Trophoblast cell (in vitro differentiated cells and primary cell): ENCODE data around the gene KMT2C.

Experiments used
- DNase-seq, 2 donors: peaks; one replicate each; pipeline ENCODE4 v3.0.0-alpha.2; 2016
- H2AFZ ChIP-seq: 2 replicates; pipeline ENCODE4 v1.6.1; 2013; ENCODE audit warnings: low read length, moderate library complexity, mild to moderate bottlenecking; ENCODE audit not compliant: insufficient read depth, poor library complexity
- H2AK5ac ChIP-seq: 2 replicates; pipeline ENCODE4 v1.6.1; 2013; ENCODE audit warnings: mild to moderate bottlenecking, low read length
- H2BK120ac ChIP-seq: 2 replicates; pipeline ENCODE4 v1.6.1; 2013; ENCODE audit warnings: low read length, mild to moderate bottlenecking, moderate library complexity; ENCODE audit not compliant: insufficient read depth, poor library complexity
- H2BK12ac ChIP-seq: 2 replicates; pipeline ENCODE4 v1.6.1; 2013; ENCODE audit warnings: mild to moderate bottlenecking, low read length, moderate library complexity
- H2BK5ac ChIP-seq: 2 replicates; pipeline ENCODE4 v1.6.1; 2013; ENCODE audit warnings: low read length, low read depth, moderate library complexity, mild to moderate bottlenecking; ENCODE audit not compliant: poor library complexity
- H3K14ac ChIP-seq: 2 replicates; pipeline ENCODE4 v1.6.1; 2013; ENCODE audit warnings: mild to moderate bottlenecking, low read length
- H3K18ac ChIP-seq: 2 replicates; pipeline ENCODE4 v1.6.1; 2013; ENCODE audit warnings: mild to moderate bottlenecking, low read length
- H3K23ac ChIP-seq: 2 replicates; pipeline ENCODE4 v1.6.1; 2013; ENCODE audit warnings: low read length
- H3K27ac ChIP-seq: 2 replicates; pipeline ENCODE4 v1.5.1; 2013; ENCODE audit warnings: low read depth, mild to moderate bottlenecking, inconsistent platforms, low read length, moderate library complexity
- H3K27me3 ChIP-seq: 2 replicates; pipeline ENCODE4 v1.6.1; 2013; ENCODE audit warnings: inconsistent platforms, mild to moderate bottlenecking, low read length, moderate library complexity; ENCODE audit not compliant: insufficient read depth
- H3K36me3 ChIP-seq, 2 experiments: 1 replicate in 1 of 2; 2 replicates in 1 of 2; pipeline ENCODE4 v1.6.1; 2013; ENCODE audit warnings: low read length in 2 of 2, mild to moderate bottlenecking in 2 of 2, moderate library complexity in 1 of 2; ENCODE audit not compliant: insufficient read depth in 2 of 2, control insufficient read depth in 1 of 2
- H3K4ac ChIP-seq: 2 replicates; pipeline ENCODE4 v1.6.1; 2013; ENCODE audit warnings: low read depth, mild to moderate bottlenecking, low read length, moderate library complexity
- H3K4me1 ChIP-seq, 2 experiments: 1 replicate in 1 of 2; 2 replicates in 1 of 2; pipeline ENCODE4 v1.6.1; 2013; ENCODE audit warnings: low read length in 2 of 2, mild to moderate bottlenecking in 2 of 2, moderate library complexity in 1 of 2; ENCODE audit not compliant: insufficient read depth in 2 of 2, control insufficient read depth in 1 of 2
- H3K4me2 ChIP-seq: 2 replicates; pipeline ENCODE4 v1.6.1; 2013; ENCODE audit warnings: inconsistent platforms, mild to moderate bottlenecking, low read length, moderate library complexity
- H3K4me3 ChIP-seq: 2 replicates; pipeline ENCODE4 v1.5.1; 2013; ENCODE audit warnings: mild to moderate bottlenecking, low read depth, low read length, inconsistent platforms
- H3K79me1 ChIP-seq: one replicate; pipeline ENCODE4 v1.6.1; 2013; ENCODE audit warnings: low read length
- H3K79me2 ChIP-seq: 2 replicates; pipeline ENCODE4 v1.6.1; 2013; ENCODE audit warnings: low read length, mild to moderate bottlenecking; ENCODE audit not compliant: control insufficient read depth, insufficient read depth, poor library complexity
- H3K9ac ChIP-seq: 2 replicates; pipeline ENCODE4 v1.6.1; 2013; ENCODE audit warnings: mild to moderate bottlenecking, low read length
- H3K9me3 ChIP-seq: 2 replicates; pipeline ENCODE4 v1.6.1; 2013; ENCODE audit warnings: low read depth, mild to moderate bottlenecking, control low read depth, inconsistent platforms, low read length; ENCODE audit not compliant: insufficient read depth
- H4K12ac ChIP-seq: 2 replicates; pipeline ENCODE4 v1.6.1; 2013; ENCODE audit warnings: low read depth, mild to moderate bottlenecking, low read length, moderate library complexity
- H4K8ac ChIP-seq: 2 replicates; pipeline ENCODE4 v1.6.1; 2013; ENCODE audit warnings: low read depth, mild to moderate bottlenecking, low read length, moderate library complexity
- H4K91ac ChIP-seq: one replicate; pipeline ENCODE4 v1.6.1; 2013; ENCODE audit warnings: low read depth, mild to moderate bottlenecking, low read length, moderate library complexity
- whole genome bisulfite sequencing: extraction: QIAGEN DNeasy Blood & Tissue Kit; methylation state at CpG from one replicate; pipeline ENCODE4 v1.1.7; 2013; ENCODE audit warnings: missing lambda C conversion rate; ENCODE audit not compliant: insufficient read length, insufficient coverage; ENCODE audit errors: extremely low coverage; 5-methylcytosine and 5-hydroxymethylcytosine counted together

Gene KMT2C

GRCh38 chr7:152090747-152091146 is 345.1 kb downstream of the KMT2C start:
- Histone ChIP-seq H3K79me2 (no peaks in the 10 kb centered on the region), H2AK5ac (no peak overlapping the region), H2BK12ac (no peak overlapping the region), H2BK120ac (no peak overlapping the region), H3K27me3 (no peaks in the 10 kb centered on the region), H4K12ac (no peak overlapping the region), H3K9me3 (peaks cover 3% of the 10 kb centered on the region), H4K91ac (no peak overlapping the region), H3K14ac (no peak overlapping the region), H3K36me3 (peaks cover 0 to 3% of the 10 kb centered on the region in 2 experiments), H2BK5ac (no peak overlapping the region), H3K4me2 (no peak overlapping the region), H3K9ac (no peak overlapping the region), H3K23ac (no peak overlapping the region), H3K4me3 (no peak overlapping the region), H3K4me1 (no peaks in the 10 kb centered on the region), H3K27ac (no peak overlapping the region), H3K79me1 (no peaks in the 10 kb centered on the region), H4K8ac (no peak overlapping the region), H2AFZ (no peak overlapping the region), H3K4ac (no peak overlapping the region), H3K18ac (no peak overlapping the region)
- DNase-seq = no peak
- no CpG with 5 or more reads among the region's 6 CpGs for WGBS

GRCh38 chr7:152089183-152089582 is 346.6 kb downstream of the KMT2C start:
- no peak overlapping the region for H2AFZ ChIP-seq
- H3K4me1 ChIP-seq = peaks cover 0 to 3% of the 10 kb centered on the region in 2 experiments
- H2AK5ac ChIP-seq = no peak overlapping the region
- DNase-seq = no peak
- H3K4ac ChIP-seq = no peak overlapping the region
- no peak overlapping the region for H4K8ac ChIP-seq
- H4K91ac ChIP-seq = no peak overlapping the region
- WGBS = no CpG with 5 or more reads among the region's 7 CpGs
- H4K12ac ChIP-seq = no peak overlapping the region
- peaks cover 3% of the 10 kb centered on the region for H3K9me3 ChIP-seq
- peaks cover 0 to 3% of the 10 kb centered on the region in 2 experiments for H3K36me3 ChIP-seq
- H3K79me2 ChIP-seq = no peaks in the 10 kb centered on the region
- no peak overlapping the region for H3K27ac ChIP-seq
- H3K27me3 ChIP-seq = no peaks in the 10 kb centered on the region
- H3K79me1 ChIP-seq = no peaks in the 10 kb centered on the region
- H2BK120ac ChIP-seq = no peak overlapping the region
- no peak overlapping the region for H3K18ac ChIP-seq
- H3K4me3 ChIP-seq = no peak overlapping the region
- H3K23ac ChIP-seq = no peak overlapping the region
- no peak overlapping the region for H3K9ac ChIP-seq
- no peak overlapping the region for H3K4me2 ChIP-seq
- H2BK5ac ChIP-seq = no peak overlapping the region
- H2BK12ac ChIP-seq = no peak overlapping the region
- no peak overlapping the region for H3K14ac ChIP-seq

- Histone ChIP-seq H3K36me3 (peaks cover 0 to 3% of the 10 kb centered on the region in 2 experiments), H3K14ac (no peak overlapping the region), H3K4me3 (no peak overlapping the region), H3K79me1 (no peaks in the 10 kb centered on the region), H3K27ac (no peak overlapping the region), H3K18ac (no peak overlapping the region), H2AFZ (no peak overlapping the region), H3K4me2 (no peak overlapping the region), H4K91ac (no peak overlapping the region), H2BK12ac (no peak overlapping the region), H2AK5ac (no peak overlapping the region), H4K8ac (no peak overlapping the region), H3K9ac (no peak overlapping the region), H3K23ac (no peak overlapping the region), H2BK120ac (no peak overlapping the region), H3K9me3 (peaks cover 3% of the 10 kb centered on the region), H2BK5ac (no peak overlapping the region), H3K4ac (no peak overlapping the region), H3K79me2 (no peaks in the 10 kb centered on the region), H4K12ac (no peak overlapping the region), H3K27me3 (no peaks in the 10 kb centered on the region), H3K4me1 (peaks cover 0 to 3% of the 10 kb centered on the region in 2 experiments)
- no peak for DNase-seq
- WGBS = no CpG with 5 or more reads among the region's 1 CpG
Observed at GRCh38 chr7:152086513-152086912, 349.3 kb downstream of the KMT2C start.

- H2BK12ac ChIP-seq = no peak overlapping the region
- no peak overlapping the region for H3K4ac ChIP-seq
- no peak overlapping the region for H3K4me3 ChIP-seq
- H3K9me3 ChIP-seq = peaks cover 3% of the 10 kb centered on the region
- H3K23ac ChIP-seq = no peak overlapping the region
- H3K79me2 ChIP-seq = no peaks in the 10 kb centered on the region
- no peak overlapping the region for H4K12ac ChIP-seq
- WGBS = no CpG with 5 or more reads among the region's 3 CpGs
- H2AFZ ChIP-seq = no peak overlapping the region
- H3K14ac ChIP-seq = no peak overlapping the region
- no peak overlapping the region for H3K4me2 ChIP-seq
- H2AK5ac ChIP-seq = no peak overlapping the region
- peaks cover 0 to 3% of the 10 kb centered on the region in 2 experiments for H3K4me1 ChIP-seq
- H3K18ac ChIP-seq = no peak overlapping the region
- no peak overlapping the region for H2BK120ac ChIP-seq
- H3K9ac ChIP-seq = no peak overlapping the region
- H4K91ac ChIP-seq = no peak overlapping the region
- no peak overlapping the region for H2BK5ac ChIP-seq
- H3K36me3 ChIP-seq = peaks cover 0 to 3% of the 10 kb centered on the region in 2 experiments
- no peak overlapping the region for H3K27ac ChIP-seq
- H3K79me1 ChIP-seq = no peaks in the 10 kb centered on the region
- no peak for DNase-seq
- H4K8ac ChIP-seq = no peak overlapping the region
- H3K27me3 ChIP-seq = no peaks in the 10 kb centered on the region
Observed at GRCh38 chr7:152085131-152085530, 350.7 kb downstream of the KMT2C start.
